WI38 (cell line): ENCODE results near the gene ZNF438.

Experiments
- H3K4me3 ChIP-seq: 2 replicates; pipeline ENCODE4 v1.5.1; 2011; ENCODE audit warnings: low read depth, mild to moderate bottlenecking, control low read depth, low read length
- CTCF ChIP-seq: IDR thresholded peaks from 2 replicates; pipeline ENCODE4 v1.5.1; 2012; ENCODE audit warnings: low read depth, mild to moderate bottlenecking, control low read depth, low read length

ZNF438 gene

DNA sequence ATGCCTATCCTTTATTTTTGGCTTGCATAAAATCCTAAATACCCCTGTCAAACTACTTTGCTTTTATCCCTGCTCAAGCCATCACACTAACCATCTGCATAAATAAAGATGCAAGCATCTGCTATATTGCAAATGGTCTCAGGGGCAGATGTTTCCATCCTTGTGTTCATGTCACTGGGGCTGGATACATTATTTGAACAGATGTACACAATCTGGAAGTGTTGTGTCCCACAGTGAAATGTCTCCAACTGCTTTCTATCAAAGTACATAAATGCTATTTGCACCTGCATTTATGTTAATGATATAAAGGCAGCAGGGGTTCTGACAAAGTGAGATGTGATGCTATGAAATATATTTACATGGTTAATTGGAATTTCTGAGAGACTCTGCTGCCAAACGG lies 163.1 kb downstream of the ZNF438 start:
- TF ChIP-seq CTCF = no peak
- H3K4me3 ChIP-seq = no peak overlapping the region

- no peak for TF ChIP-seq CTCF
- H3K4me3 ChIP-seq = no peak overlapping the region
These were observed 164.8 kb downstream of the ZNF438 start for GRCh38 chr10:30866896-30867295.

- TF ChIP-seq CTCF = no peak
- no peak overlapping the region for H3K4me3 ChIP-seq
These were observed 166.3 kb downstream of the ZNF438 start for GRCh38 chr10:30865141-30865926.

DNA sequence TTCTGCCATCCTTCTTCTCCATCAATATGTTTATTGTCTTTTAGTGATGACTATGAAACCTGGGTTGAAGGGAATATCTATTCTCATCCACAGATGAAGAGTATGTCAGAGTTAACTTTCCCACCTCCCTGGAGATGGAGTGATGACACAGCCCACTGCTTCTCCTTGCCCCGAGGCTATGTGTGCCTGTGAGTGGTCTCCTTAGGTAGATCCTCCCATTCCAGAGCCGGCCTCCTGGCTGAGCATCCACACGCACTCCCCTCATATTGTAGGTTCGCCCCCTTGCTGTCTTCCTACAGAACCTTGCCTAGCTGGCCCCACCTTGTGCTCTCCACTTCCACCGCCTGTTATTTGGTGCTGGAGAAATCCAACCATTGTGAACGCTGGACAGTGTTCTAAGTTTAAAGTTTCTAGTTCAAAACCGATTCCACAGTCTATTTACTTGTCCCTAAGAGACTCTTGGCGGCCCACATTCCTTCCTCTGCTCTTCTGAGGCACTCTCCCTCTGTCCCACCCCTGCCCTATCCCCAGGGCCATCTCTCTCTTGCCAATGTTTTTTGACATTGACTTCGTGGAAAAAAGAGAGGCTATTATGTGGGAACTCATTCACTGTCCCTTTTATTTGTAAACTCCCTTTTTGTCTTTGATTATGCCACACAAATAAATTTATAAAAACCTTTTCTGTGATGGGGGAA lies 168.0 kb downstream of the ZNF438 start:
- no peak for TF ChIP-seq CTCF
- no peak overlapping the region for H3K4me3 ChIP-seq

- no peak for TF ChIP-seq CTCF
- no peak overlapping the region for H3K4me3 ChIP-seq
These were observed 169.2 kb downstream of the ZNF438 start for GRCh38 chr10:30862486-30862885.

- no peak for TF ChIP-seq CTCF
- H3K4me3 ChIP-seq = no peak overlapping the region
These were observed 169.7 kb downstream of the ZNF438 start for GRCh38 chr10:30861976-30862375.

DNA sequence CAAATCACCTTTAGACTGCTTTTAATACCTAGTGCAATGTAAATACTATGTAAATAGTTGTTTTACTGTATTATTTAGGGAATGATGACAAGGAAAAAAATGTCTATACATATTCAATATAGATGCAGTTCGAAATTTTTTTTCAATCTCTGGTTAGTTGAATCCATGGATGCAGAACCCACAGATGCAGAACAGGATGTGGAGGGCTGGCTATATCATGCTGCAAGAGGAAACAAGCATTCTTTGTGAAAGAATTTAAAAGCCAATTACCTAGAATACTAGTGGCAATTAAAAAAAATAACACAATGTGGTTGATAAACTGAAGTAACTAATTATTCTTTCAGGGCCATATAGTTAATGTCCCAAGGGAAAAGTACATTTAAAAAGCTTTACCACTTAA lies 170.4 kb downstream of the ZNF438 start:
- no peak for TF ChIP-seq CTCF
- H3K4me3 ChIP-seq = no peak overlapping the region
